Suprapubic skin (tissue), 4 donors: ENCODE results near the gene TNFRSF25.

Source experiments
- POLR2A ChIP-seq, 2 donors: fragments of 450-650 bp; IDR thresholded peaks; one replicate each; pipeline ENCODE4 v1.6.1; 2017; ENCODE audit warnings: antibody characterized with exemption in 2 of 2, mild to moderate bottlenecking in 2 of 2, moderate library complexity in 2 of 2
- POLR2AphosphoS5 ChIP-seq, 3 donors: sonication (generic); formaldehyde crosslinking; IDR thresholded peaks; one replicate each; pipeline ENCODE4 v1.6.1; 2017; ENCODE audit warnings: antibody characterized with exemption in 3 of 3
- TF ChIP-seq, protein P1 (sequence below), 2 donors: fragments of 200-600 bp in 1 of 2; fragments of 450-650 bp in 1 of 2; sonication (generic) in 1 of 2; IDR thresholded peaks; one replicate each; pipeline ENCODE4 v1.5.1; 2016 to 2019; ENCODE audit warnings: antibody characterized with exemption in 2 of 2, mild to moderate bottlenecking in 1 of 2, moderate library complexity in 1 of 2

DNA sequence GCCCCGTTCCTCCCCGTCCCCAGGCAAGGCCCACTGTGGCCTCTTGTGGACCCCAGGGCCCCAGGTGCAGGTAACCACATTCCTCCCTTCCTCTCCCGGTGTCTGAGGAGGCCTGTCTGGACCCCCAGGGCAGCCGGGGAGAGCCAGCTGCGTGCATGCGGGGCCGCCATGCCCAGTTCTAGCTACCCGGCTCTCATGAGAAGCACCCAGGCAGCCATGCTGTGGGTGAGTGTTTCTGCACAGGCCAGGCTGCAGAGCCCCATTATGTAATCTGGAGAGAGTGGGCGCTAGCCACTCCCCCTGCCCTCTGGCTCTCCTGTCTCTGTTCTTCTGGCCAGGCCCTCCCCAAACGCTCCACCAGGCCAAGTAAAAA lies 43.9 kb upstream of the TNFRSF25 start:
- no peak for TF ChIP-seq POLR2AphosphoS5 (IDR thresholded peaks at IDR 0.05)
- TF ChIP-seq, protein P1, sequence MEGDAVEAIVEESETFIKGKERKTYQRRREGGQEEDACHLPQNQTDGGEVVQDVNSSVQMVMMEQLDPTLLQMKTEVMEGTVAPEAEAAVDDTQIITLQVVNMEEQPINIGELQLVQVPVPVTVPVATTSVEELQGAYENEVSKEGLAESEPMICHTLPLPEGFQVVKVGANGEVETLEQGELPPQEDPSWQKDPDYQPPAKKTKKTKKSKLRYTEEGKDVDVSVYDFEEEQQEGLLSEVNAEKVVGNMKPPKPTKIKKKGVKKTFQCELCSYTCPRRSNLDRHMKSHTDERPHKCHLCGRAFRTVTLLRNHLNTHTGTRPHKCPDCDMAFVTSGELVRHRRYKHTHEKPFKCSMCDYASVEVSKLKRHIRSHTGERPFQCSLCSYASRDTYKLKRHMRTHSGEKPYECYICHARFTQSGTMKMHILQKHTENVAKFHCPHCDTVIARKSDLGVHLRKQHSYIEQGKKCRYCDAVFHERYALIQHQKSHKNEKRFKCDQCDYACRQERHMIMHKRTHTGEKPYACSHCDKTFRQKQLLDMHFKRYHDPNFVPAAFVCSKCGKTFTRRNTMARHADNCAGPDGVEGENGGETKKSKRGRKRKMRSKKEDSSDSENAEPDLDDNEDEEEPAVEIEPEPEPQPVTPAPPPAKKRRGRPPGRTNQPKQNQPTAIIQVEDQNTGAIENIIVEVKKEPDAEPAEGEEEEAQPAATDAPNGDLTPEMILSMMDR (IDR thresholded peaks at IDR 0.05) = no peak
- TF ChIP-seq POLR2A (IDR thresholded peaks at IDR 0.05) = no peak
